CD4-positive, alpha-beta T cell treated with Interleukin-21 for 1 hour (primary cell): ENCODE measurements around the gene SLC6A13.
"Not testable (repeated sequence)": the region's sequence is repeated elsewhere in the genome, so short reads cannot be mapped to it uniquely, and the experiment has no call there.

Source experiments
- DNase-seq: peaks from one replicate; pipeline ENCODE4 v3.0.0-alpha.2; 2020

SLC6A13 gene

GRCh38 chr12:262817-263216 lies at the start of gene SLC6A13:
Gene SLC6A13, minus strand, starts transcription at chr12:262836. Its CDS starts 2,784 bp downstream, at chr12:260052.
- no peak for DNase-seq

GRCh38 chr12:308511-308910 lies 45.9 kb upstream of the SLC6A13 start:
- DNase-seq = no peak

DNA sequence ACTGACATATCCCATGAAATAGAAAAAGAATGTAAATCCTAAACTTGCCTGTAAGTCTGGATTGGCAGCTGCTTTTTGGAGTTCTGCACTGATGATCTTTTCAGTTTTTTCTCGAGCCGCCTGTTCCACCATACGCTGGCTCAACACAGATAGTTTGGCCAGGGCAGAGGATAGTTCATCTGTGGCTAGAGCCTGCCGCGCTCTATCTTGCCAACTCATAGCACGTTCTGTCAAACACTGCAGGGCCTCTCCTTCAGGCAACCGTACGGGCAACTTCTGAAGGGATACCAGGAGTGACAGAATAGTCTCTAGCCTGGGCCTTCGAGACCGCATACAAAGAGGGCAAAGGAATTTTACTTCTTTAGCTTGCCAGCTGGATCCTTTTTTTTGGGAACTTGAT lies 44.8 kb upstream of the SLC6A13 start:
- no peak for DNase-seq

DNA sequence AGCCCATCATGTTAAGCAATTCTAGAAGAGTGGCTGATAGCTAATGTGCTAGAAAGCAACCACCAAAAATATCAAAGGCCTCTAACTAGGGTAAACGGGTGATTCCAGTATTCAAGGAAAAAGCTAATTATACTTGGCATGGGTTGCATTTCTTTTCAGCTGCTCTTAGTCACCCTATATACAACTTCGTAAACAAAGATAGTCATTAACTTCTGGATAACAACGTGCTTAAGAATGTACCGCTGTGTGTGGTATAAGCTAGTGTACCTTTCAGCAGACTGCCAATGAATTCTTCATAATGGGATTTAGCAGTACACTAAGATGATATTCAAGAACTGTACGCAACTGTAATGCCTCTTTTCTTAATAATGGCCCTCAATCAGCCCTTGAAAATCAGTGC lies 42.2 kb upstream of the SLC6A13 start:
- DNase-seq = no peak

DNA sequence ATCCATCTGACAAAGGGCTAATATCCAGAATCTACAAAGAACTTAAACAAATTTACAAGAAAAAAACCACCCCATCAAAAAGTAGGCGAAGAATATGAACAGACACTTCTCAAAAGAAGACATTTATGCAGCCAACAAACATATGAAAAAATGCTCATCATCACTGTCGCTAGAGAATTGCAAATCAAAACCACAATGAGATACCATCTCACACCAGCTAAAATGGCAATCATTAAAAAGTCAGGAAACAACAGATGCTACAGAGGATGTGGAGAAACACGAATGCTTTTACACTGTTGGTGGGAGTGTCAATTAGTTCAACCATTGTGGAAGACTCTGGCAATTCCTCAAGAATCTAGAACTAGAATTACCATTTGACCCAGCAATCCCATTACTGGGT lies 40.1 kb upstream of the SLC6A13 start:
- peak; percentile 5 for DNase-seq

- DNase-seq = not testable (repeated sequence)
Measured at GRCh38 chr12:300166-300565, 37.5 kb upstream of the SLC6A13 start.

DNA sequence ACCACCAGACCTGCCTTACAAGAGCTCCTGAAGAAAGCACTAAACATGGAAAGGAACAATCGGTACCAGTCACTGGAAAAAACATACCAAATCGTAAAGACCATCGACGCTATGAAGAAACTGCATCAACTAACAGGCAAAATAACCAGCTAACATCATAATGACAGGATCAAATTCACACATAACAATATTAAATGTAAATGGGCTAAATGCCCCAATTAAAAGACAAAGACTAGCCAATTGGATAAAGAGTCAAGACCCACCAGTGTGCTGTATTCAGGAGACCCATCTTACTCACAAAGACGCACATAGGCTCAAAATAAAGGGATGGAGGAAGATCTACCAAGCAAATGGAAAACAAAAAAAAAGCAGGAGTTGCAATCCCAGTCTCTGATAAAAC lies 36.9 kb upstream of the SLC6A13 start:
- not testable (repeated sequence) for DNase-seq

DNA sequence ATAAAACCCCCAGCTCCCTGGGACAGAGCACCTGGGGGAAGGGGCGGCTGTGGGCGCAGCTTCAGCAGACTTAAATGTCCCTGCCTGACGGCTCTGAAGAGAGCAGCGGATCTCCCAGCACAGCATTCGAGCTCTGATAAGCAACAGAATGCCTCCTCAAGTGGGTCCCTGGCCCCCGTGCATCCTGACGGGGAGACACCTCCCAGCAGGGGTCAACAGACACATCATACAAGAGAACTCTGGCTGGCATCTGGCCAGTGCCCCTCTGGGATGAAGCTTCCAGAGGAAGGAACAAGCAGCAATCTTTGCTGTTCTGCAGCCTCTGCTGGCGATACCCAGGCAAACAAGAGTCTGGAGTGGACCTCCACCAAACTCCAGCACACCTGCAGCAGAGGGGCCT lies 35.4 kb upstream of the SLC6A13 start:
- DNase-seq = not testable (repeated sequence)

- DNase-seq = no peak
Measured at GRCh38 chr12:295132-295531, 32.5 kb upstream of the SLC6A13 start.

GRCh38 chr12:293199-293598 lies 30.6 kb upstream of the SLC6A13 start:
- no peak for DNase-seq

DNA sequence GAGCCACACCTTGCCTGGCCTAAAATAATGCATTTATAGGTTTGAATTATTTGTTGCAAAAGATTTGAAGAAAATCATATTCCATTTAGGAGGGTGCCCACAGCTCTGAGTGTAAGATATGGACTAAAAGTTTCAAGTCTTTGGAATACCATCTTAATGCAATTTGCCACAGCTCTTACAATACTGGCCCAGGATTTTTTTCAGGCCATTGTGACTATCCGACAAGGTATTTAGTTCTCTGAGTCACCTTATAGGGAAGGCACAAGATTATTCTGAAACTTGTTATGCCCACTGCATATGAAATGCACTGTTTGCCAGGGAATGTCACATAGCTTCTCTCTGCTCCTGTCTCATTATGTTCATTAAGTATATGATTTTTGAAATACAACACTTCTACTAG lies 29.6 kb upstream of the SLC6A13 start:
- no peak for DNase-seq

DNA sequence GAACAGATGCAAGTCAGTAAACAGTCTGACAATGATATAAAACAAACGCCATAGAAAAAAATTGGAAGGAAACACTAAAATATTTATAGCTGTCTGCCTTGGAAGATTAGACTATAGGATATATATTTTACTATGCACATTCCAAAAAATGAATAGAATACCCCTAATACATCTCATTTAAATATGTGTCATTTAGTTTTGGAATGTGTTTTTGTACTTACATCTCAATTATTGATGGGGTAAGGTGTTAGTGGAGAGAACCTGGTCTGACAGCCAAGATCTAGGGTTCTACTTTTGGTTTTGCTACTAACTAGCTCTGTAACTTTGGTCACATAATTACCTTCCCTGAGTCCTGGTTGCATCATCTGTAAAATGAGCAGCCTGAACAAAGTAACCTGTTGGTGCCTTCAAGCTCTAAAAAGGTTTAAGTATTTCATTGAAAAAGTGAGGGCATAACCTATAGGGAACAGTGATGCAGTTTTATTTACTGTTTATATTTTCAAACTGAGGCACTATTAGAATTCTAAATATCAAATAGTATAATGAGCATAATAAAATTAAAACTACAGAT lies 28.6 kb upstream of the SLC6A13 start:
- DNase-seq = no peak

DNA sequence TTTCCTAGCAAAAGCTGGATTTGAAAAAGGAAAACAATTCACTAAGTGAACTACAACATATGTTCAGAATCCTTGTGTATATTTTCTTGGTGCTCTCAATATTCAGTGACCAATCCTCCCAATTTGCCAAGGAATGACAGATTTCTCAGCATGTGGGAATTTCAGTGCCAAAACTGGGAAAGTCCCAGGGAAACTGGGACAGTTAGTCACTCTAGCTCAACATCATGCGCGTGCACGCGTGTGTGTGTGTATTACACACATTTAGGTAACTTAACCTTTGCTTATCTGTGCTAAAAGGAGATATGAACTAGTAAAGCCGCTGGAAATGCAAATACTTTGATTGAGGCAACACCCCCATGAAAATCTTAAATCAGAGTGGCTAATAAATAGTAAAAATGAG lies 26.1 kb upstream of the SLC6A13 start:
- no peak for DNase-seq

DNA sequence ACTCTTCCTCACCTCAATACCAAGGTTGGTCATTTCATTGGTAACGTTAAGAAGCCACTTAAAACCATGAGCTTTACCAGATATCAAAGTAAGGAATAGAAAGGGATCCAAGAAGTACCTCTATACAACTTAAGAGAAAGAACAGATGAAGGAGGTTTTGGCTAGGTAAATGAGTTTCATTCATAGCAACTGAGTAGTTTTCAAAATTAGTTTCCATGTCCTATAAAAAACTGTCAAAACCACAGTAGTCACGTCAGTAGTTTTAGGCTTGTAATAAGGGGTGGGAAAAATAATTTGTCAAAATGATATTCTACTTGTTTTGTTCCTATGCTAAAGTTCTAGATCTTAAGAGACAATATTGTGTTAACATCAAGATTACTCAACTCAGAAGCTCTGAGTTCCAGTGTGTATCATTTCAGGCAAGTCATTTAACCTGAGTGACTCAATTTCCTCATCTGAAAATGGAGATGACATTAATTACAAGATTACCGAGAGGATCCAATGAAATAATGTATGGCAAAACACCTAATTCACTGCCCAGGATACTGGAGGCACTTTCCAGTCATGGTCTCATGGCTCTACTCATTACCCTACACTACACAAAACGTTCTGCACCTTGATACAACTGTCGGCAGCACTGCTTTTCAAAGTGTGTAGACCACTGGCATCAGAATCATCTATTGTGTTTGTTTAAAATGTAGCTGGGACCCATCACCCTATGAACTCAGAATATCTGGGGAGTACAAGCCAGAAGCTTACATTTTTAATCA lies 24.1 kb upstream of the SLC6A13 start:
- DNase-seq = no peak

DNA sequence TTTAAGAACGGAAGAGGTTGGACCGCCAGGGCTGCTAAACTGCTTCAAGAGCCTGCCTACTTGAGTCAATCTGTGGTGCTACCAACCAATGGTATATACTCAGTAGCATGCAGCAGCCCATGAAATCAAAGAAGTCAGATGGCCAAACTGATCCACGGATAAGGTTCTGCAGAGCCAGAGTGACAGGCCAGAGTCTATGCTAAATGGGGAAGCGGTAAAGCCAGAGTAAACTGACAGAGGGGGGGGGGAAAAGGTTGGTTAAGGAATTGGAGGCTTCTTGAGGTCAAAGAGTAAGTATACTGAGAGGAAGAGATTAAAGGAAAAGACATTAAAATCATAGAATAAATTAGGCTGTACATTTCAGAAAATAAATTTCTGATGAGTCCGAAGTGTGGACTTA lies 15.4 kb upstream of the SLC6A13 start:
- DNase-seq = no peak

- DNase-seq = no peak
Measured at GRCh38 chr12:275812-276211, 13.2 kb upstream of the SLC6A13 start.

GRCh38 chr12:273382-273781 lies 10.7 kb upstream of the SLC6A13 start:
- no peak for DNase-seq

GRCh38 chr12:272942-273341 lies 10.3 kb upstream of the SLC6A13 start:
- DNase-seq = no peak

GRCh38 chr12:271161-271560 lies 8.5 kb upstream of the SLC6A13 start:
- DNase-seq = no peak

DNA sequence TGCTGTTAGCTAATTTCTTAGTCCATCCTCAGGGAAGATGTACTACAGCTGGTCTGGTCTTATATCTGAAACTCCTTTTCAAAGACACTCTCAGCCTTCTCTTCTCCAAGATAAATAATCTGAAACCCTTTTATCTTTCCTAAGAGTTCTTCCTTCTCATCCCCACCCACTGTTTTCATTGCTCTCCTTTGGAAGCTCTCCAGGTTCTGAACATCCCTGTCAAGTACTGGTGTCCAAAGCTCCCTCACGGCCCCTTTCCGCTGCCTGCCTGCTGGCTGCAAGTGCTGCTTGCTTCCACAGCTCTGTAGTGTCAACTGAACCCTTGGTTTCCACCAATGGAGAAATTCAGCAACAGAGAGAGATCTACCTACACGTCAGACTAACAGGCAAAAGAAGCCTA lies 6.6 kb upstream of the SLC6A13 start:
- no peak for DNase-seq

GRCh38 chr12:268483-268840 lies 5.8 kb upstream of the SLC6A13 start:
- no peak for DNase-seq

- DNase-seq = no peak
Measured at GRCh38 chr12:267581-268482, 5.2 kb upstream of the SLC6A13 start.

DNA sequence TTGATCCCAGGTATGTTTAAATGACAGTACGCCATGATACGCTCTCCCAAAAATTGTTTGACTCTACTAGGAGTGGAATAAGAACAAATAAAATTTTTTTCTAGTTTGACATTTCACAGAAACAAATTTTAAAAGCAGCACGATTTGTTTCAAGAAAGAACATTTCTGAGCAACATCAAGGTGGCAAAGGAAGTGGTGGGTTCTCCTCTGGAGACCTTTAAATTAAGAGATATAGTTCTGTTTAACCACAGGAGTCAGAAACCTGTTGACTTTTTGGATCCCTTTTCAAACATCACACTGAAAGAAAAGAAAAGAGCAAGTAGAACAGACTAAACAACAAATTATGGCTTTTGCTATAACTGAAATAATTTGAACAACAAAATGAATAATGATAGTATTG lies 2.5 kb upstream of the SLC6A13 start:
- DNase-seq = no peak

DNA sequence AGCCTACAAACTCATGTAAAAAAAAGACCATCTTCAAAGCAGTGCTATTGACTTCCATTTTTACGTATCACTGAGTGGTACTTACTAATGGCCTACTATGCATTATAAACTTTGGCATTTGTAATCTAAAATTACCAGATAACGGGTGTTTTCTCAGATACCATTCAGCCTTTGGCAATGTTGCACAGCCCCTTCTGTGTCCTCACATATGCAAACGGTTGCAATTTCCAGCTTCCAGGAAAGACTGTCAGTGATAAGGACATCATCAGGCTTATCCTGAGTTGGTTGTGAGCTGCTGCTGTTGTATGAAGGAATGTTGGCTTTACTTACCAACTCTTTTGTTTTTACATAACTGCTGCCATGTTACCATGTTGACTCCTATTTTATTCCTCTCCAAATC lies 1.6 kb upstream of the SLC6A13 start:
- DNase-seq = no peak
